IMR-90 (cell line): Measurements from ENCODE around the gene FSIP2. TPM values are rescaled to one million over a fixed set of nuclear protein-coding genes. Genes with fewer than 3 reads are reported as not detected.

Experiments used
- ATAC-seq: fragments of 200-7000 bp; cut with Tn5 transposase; 2 replicates; pipeline ENCODE4 v1.9.1; 2020; ENCODE audit warnings: low read depth, mild to moderate bottlenecking, moderate library complexity
- BruUV-seq: library from RNA; stranded (reverse); fragments of 400-500 nt; replicated peaks from 2 replicates; lab custom pipeline; 2021; lab: Mats Ljungman, UMichigan
- CTCF ChIA-PET: fragments of 300-600 bp; formaldehyde crosslinking; extraction: SDS; loops from one replicate; lab custom pipeline; 2021; ENCODE audit warnings: antibody characterized with exemption; lab: Yijun Ruan, JAX
- POLR2A ChIA-PET: fragments of 300-600 bp; sonication (Branson Sonifier 250); formaldehyde crosslinking; loops from one replicate; lab custom pipeline; 2022; ENCODE audit warnings: antibody characterized with exemption; ENCODE audit not compliant: unreplicated experiment; lab: Charles Lee
- DNase-seq: peaks from one replicate; pipeline ENCODE4 v3.0.0; 2013
- H2AFZ ChIP-seq: replicated peaks from 2 replicates; pipeline ENCODE3; 2013; ENCODE audit warnings: low read length, mild to moderate bottlenecking; ENCODE audit not compliant: poor library complexity
- H2AK5ac ChIP-seq: 2 replicates; pipeline ENCODE4 v1.6.1; 2013; ENCODE audit warnings: low read depth, low read length, inconsistent platforms
- H2AK9ac ChIP-seq: replicated peaks from 2 replicates; pipeline ENCODE3; 2013; ENCODE audit warnings: mild to moderate bottlenecking, low read depth, low read length, moderate library complexity; ENCODE audit not compliant: poor library complexity
- H2BK120ac ChIP-seq: 2 replicates; pipeline ENCODE4 v1.6.1; 2013; ENCODE audit warnings: low read depth, low read length, inconsistent platforms
- H2BK15ac ChIP-seq: 3 replicates; pipeline ENCODE4 v1.6.1; 2013; ENCODE audit warnings: low read depth, low read length, inconsistent platforms
- H2BK20ac ChIP-seq: 2 replicates; pipeline ENCODE4 v1.6.1; 2013; ENCODE audit warnings: low read depth, mild to moderate bottlenecking, inconsistent platforms, low read length, moderate library complexity
- H2BK5ac ChIP-seq: 2 replicates; pipeline ENCODE4 v1.6.1; 2013; ENCODE audit warnings: mild to moderate bottlenecking, low read depth, low read length, inconsistent platforms; ENCODE audit not compliant: poor library complexity, severe bottlenecking
- H3K14ac ChIP-seq: replicated peaks from 2 replicates; pipeline ENCODE4 v1.6.1; 2013; ENCODE audit warnings: low read depth, low read length, inconsistent platforms
- H3K18ac ChIP-seq: 2 replicates; pipeline ENCODE4 v1.6.1; 2013; ENCODE audit warnings: low read depth, low read length, control low read depth
- H3K23ac ChIP-seq: 2 replicates; pipeline ENCODE4 v1.6.1; 2013; ENCODE audit warnings: low read depth, low read length, inconsistent platforms
- H3K27ac ChIP-seq: 2 replicates; pipeline ENCODE4 v1.5.1; 2013; ENCODE audit warnings: mild to moderate bottlenecking, control low read depth, low read length; ENCODE audit not compliant: insufficient read depth
- H3K27me3 ChIP-seq: 2 replicates; pipeline ENCODE4 v1.6.1; 2013; ENCODE audit warnings: low read length; ENCODE audit not compliant: control insufficient read depth, insufficient read depth
- H3K36me3 ChIP-seq: 2 replicates; pipeline ENCODE4 v1.6.1; 2013; ENCODE audit warnings: low read length, mixed read lengths; ENCODE audit not compliant: control insufficient read depth, insufficient read depth
- H3K4ac ChIP-seq: 2 replicates; pipeline ENCODE4 v1.6.1; 2013; ENCODE audit warnings: low read depth, low read length, inconsistent platforms
- H3K4me1 ChIP-seq: 2 replicates; pipeline ENCODE4 v1.6.1; 2013; ENCODE audit warnings: low read length, mixed read lengths; ENCODE audit not compliant: control insufficient read depth, insufficient read depth
- H3K4me2 ChIP-seq: 2 replicates; pipeline ENCODE4 v1.6.1; 2013; ENCODE audit warnings: low read depth, mild to moderate bottlenecking, control low read depth, low read length, moderate library complexity
- H3K4me3 ChIP-seq: 2 replicates; pipeline ENCODE4 v1.5.1; 2013; ENCODE audit warnings: low read depth, mild to moderate bottlenecking, control low read depth, low read length, moderate library complexity; ENCODE audit not compliant: insufficient read depth
- H3K56ac ChIP-seq: 2 replicates; pipeline ENCODE4 v1.6.1; 2013; ENCODE audit warnings: low read length, inconsistent platforms; ENCODE audit not compliant: insufficient read depth; ENCODE audit errors: extremely low read depth
- H3K79me1 ChIP-seq, 2 experiments: 2 replicates each; pipeline ENCODE4 v1.6.1; 2013; ENCODE audit warnings: low read length in 2 of 2, inconsistent platforms in 1 of 2, low read depth in 1 of 2
- H3K9ac ChIP-seq: 2 replicates; pipeline ENCODE4 v1.6.1; 2013; ENCODE audit warnings: low read depth, low read length, control low read depth
- H3K9me1 ChIP-seq: 2 replicates; pipeline ENCODE4 v1.6.1; 2013; ENCODE audit warnings: low read length, inconsistent platforms; ENCODE audit not compliant: insufficient read depth
- H3K9me3 ChIP-seq: 2 replicates; pipeline ENCODE4 v1.6.1; 2013; ENCODE audit warnings: low read length; ENCODE audit not compliant: control insufficient read depth, insufficient read depth
- H4K20me1 ChIP-seq: 2 replicates; pipeline ENCODE4 v1.6.1; 2013; ENCODE audit warnings: low read length, inconsistent platforms; ENCODE audit not compliant: insufficient read depth
- H4K5ac ChIP-seq: 2 replicates; pipeline ENCODE4 v1.6.1; 2013; ENCODE audit warnings: mild to moderate bottlenecking, low read depth, low read length, control low read depth
- H4K8ac ChIP-seq, 2 experiments: 2 replicates each; pipeline ENCODE4 v1.6.1; 2013; ENCODE audit warnings: low read depth in 2 of 2, low read length in 2 of 2, control low read depth in 1 of 2, inconsistent platforms in 1 of 2
- H4K91ac ChIP-seq: 2 replicates; pipeline ENCODE4 v1.6.1; 2013; ENCODE audit warnings: low read depth, low read length, inconsistent platforms; ENCODE audit not compliant: insufficient read depth
- BHLHE40 ChIP-seq: fragments of 150-350 bp; IDR thresholded peaks from 2 replicates; pipeline ENCODE4 v1.6.1; 2016; ENCODE audit warnings: mild to moderate bottlenecking, low read depth, low read length
- CEBPB ChIP-seq: IDR thresholded peaks from 2 replicates; pipeline ENCODE4 v1.6.1; 2012; ENCODE audit warnings: low read depth, low read length, improper control_type of control experiment
- CHD1 ChIP-seq: IDR thresholded peaks from 2 replicates; pipeline ENCODE4 v1.6.1; 2012; ENCODE audit warnings: low read depth, low read length, improper control_type of control experiment
- CTCF ChIP-seq: conservative IDR thresholded peaks from 2 replicates; pipeline ENCODE4 v1.5.1; 2012; ENCODE audit warnings: mild to moderate bottlenecking, low read depth, low read length, improper control_type of control experiment
- ELK1 ChIP-seq: fragments of 150-350 bp; IDR thresholded peaks from 2 replicates; pipeline ENCODE4 v1.6.1; 2016; ENCODE audit warnings: low read depth, mild to moderate bottlenecking, low read length, moderate library complexity, borderline replicate concordance
- FOS ChIP-seq: fragments of 150-350 bp; IDR thresholded peaks from 2 replicates; pipeline ENCODE4 v1.6.1; 2016; ENCODE audit warnings: low read depth, low read length
- MAFK ChIP-seq: IDR thresholded peaks from 2 replicates; pipeline ENCODE4 v1.6.1; 2012; ENCODE audit warnings: low read depth, low read length, improper control_type of control experiment
- MAZ ChIP-seq: IDR thresholded peaks from 2 replicates; pipeline ENCODE4 v1.6.1; 2012; ENCODE audit warnings: low read depth, mild to moderate bottlenecking, low read length, improper control_type of control experiment, moderate library complexity, borderline replicate concordance
- MXI1 ChIP-seq: IDR thresholded peaks from 2 replicates; pipeline ENCODE4 v1.6.1; 2012; ENCODE audit warnings: low read depth, mild to moderate bottlenecking, low read length, moderate library complexity, borderline replicate concordance
- NFE2L2 ChIP-seq: fragments of 150-350 bp; IDR thresholded peaks from 2 replicates; pipeline ENCODE4 v1.6.1; 2016; ENCODE audit warnings: low read depth, mild to moderate bottlenecking, low read length
- POLR2A ChIP-seq: IDR thresholded peaks from 2 replicates; pipeline ENCODE4 v1.6.1; 2012; ENCODE audit warnings: mild to moderate bottlenecking, low read depth, low read length
- RAD21 ChIP-seq: IDR thresholded peaks from 2 replicates; pipeline ENCODE4 v1.6.1; 2012; ENCODE audit warnings: low read length, improper control_type of control experiment
- RFX5 ChIP-seq: IDR thresholded peaks from 2 replicates; pipeline ENCODE4 v1.8.0; 2012; ENCODE audit warnings: low read depth, mild to moderate bottlenecking, low read length, moderate library complexity
- SMC3 ChIP-seq: fragments of 150-350 bp; IDR thresholded peaks from 2 replicates; pipeline ENCODE4 v1.6.1; 2016; ENCODE audit warnings: low read depth, mild to moderate bottlenecking, antibody characterized with exemption, low read length, moderate library complexity
- USF2 ChIP-seq: fragments of 150-350 bp; IDR thresholded peaks from 2 replicates; pipeline ENCODE4 v1.6.1; 2017; ENCODE audit warnings: mild to moderate bottlenecking, antibody characterized with exemption, low read length, low read depth
- WGBS, 2 experiments: methylation state at CpG; one replicate each; pipeline versions ENCODE4 v1.1.5 to v1.1.7; 2013; ENCODE audit warnings: missing lambda C conversion rate in 2 of 2; ENCODE audit not compliant: insufficient read length in 1 of 2; ENCODE audit errors: extremely low coverage in 2 of 2; 5-methylcytosine and 5-hydroxymethylcytosine counted together
- dilution Hi-C: fragments of 300-500 bp; cut with HindIII; formaldehyde crosslinking; loops from one replicate; pipeline ENCODE4 v1.14.3; 2018; ENCODE audit warnings: low sequenced_read_pairs; ENCODE audit not compliant: unreplicated experiment
- in situ Hi-C: fragments of 300-500 bp; cut with MboI; formaldehyde crosslinking; loops from 3 replicates; pipeline ENCODE4 v1.14.3; 2019; ENCODE audit warnings: low sequenced_read_pairs, inconsistent platforms, mixed read lengths
- intact Hi-C: fragments of 100-400 bp; cut with micrococcal nuclease; formaldehyde crosslinking; loops from 2 replicates; pipeline ENCODE4 v1.10.0; 2022
- polyA plus RNA-seq, 3 experiments: library from polyadenylated mRNA; depleted of rRNA; stranded (reverse); fragments of >200 nt; gene quantifications; 2 replicates each; pipeline ENCODE4 v1.2.3, GENCODE V29; 2012; ENCODE audit warnings: low replicate concordance in 1 of 3
- total RNA-seq: library from RNA; depleted of rRNA; stranded (reverse); fragments of >200 nt; gene quantifications from 2 replicates; pipeline ENCODE4 v1.2.3, GENCODE V29; 2012

FSIP2 gene
- total and polyA plus RNA-seq, 2 of the 4 experiments (the other 2 are of a cell fraction): under 0.01 to 0.02 TPM

DNA sequence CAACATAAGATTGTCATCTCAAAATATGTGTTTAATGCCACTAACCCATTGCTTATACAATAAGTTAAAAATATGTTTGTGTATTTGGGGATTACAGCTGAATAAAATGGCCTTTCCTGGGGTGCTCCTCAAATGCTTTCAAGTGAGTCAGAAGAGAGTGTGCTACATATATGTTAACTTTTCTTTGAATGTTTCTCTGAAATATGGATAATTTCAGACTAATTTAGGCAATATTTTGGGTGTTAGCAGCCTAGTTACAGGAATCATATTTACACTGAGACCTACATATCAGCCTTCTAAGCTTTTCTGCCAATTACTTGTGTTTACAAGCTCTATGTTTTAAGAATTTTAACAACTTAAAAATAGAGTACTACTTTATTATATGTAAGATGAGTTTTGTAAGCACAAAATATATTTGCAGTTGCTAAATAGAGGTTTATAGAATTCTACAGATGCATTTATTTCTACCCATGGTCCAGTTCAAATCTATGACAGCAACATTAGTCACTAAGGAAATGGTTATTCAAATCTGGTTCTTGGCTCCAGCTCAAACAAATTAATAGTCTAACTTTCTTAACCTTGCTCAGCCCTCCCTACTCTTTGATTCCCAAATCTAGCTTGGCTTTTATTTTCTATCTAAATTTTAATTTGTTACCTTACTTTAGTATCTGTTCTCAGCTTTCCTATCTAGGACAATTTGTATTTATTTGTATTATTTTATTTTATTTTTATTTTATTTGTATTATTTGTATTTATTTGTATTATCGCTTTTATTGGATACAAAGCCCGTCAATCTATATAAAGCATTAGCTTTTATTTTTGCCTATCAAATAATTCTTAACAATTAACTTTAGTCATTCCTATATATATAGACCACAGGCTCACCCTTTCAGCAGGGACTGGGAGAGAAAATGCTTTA lies 48.9 kb downstream of the FSIP2 start:
- Histone ChIP-seq H3K27ac (no peak overlapping the region), H3K9ac (no peak overlapping the region), H2BK120ac (no peak overlapping the region), H2AK9ac (no peak overlapping the region), H3K9me3 (no peaks in the 10 kb centered on the region), H4K20me1 (no peaks in the 10 kb centered on the region), H3K79me1 (no peaks in the 10 kb centered on the region), H3K4ac (no peak overlapping the region), H3K4me3 (no peak overlapping the region), H3K4me2 (no peak overlapping the region), H2BK20ac (no peak overlapping the region), H3K27me3 (no peaks in the 10 kb centered on the region), H2BK15ac (no peak overlapping the region), H3K23ac (no peak overlapping the region), H3K14ac (no peak overlapping the region), H2AFZ (no peak overlapping the region), H3K9me1 (no peaks in the 10 kb centered on the region), H3K36me3 (no peaks in the 10 kb centered on the region), H4K91ac (no peak overlapping the region), H2BK5ac (no peak overlapping the region), H4K5ac (no peak overlapping the region), H3K18ac (no peak overlapping the region), H3K4me1 (no peaks in the 10 kb centered on the region), H2AK5ac (no peak overlapping the region), H4K8ac (no peak overlapping the region), H3K56ac (no peak overlapping the region)
- no TSS peak for BruUV-seq
- dilution Hi-C loops (no loop called here), intact Hi-C loops (no loop called here), in situ Hi-C loops (no loop called here)
- ChIA-PET POLR2A (no interaction called here), CTCF (no interaction called here)
- ATAC-seq (no peak), DNase-seq (no peak)
- WGBS, 2 experiments: no CpG with 5 or more reads among the region's 2 CpGs
- no peak for TF ChIP-seq FOS
- no peak for TF ChIP-seq MAFK
- TF ChIP-seq CEBPB: no peak
- no peak for TF ChIP-seq CHD1
- no peak for TF ChIP-seq MXI1
- TF ChIP-seq SMC3: no peak
- TF ChIP-seq NFE2L2: no peak
- no peak for TF ChIP-seq MAZ
- TF ChIP-seq CTCF: no peak
- TF ChIP-seq BHLHE40: no peak
- no peak for TF ChIP-seq RAD21
- TF ChIP-seq RFX5: no peak
- TF ChIP-seq ELK1: no peak
- no peak for TF ChIP-seq USF2
- no peak for TF ChIP-seq POLR2A
